Lower leg skin (tissue), 3 donors: ENCODE measurements around the gene TCOF1.

ENCODE experiments used
- POLR2A ChIP-seq, 2 donors: fragments of 450-650 bp; IDR thresholded peaks; one replicate each; pipeline ENCODE4 v1.6.1; 2016 to 2017; ENCODE audit warnings: antibody characterized with exemption in 2 of 2, mild to moderate bottlenecking in 1 of 2, moderate library complexity in 1 of 2
- TF ChIP-seq, protein P1 (sequence below), 3 donors: fragments of 450-650 bp; IDR thresholded peaks; one replicate each; pipeline ENCODE4 v1.5.1; 2016; ENCODE audit warnings: antibody characterized with exemption in 3 of 3, mild to moderate bottlenecking in 3 of 3, moderate library complexity in 2 of 3

DNA sequence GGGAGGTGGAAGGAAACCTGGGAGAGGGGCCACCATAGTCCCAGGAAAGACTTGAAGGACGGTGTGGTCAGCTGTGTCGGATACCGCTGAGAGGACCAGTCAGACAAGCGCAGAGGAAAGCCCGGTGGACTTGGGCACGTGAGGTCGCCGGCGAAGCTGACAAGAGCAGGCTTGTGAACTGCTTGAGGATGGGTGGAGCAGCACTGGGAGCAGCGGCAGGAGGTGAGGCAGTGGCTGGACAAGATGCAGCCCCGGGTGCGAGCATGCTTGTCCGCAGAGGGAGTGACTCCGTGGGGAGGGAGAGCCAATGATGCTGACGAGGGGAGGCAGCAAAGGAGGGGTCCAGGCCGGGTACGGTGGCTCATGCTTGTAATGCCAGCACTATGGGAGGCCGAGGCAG, 73.6 kb downstream of the TCOF1 start:
- TF ChIP-seq, protein P1, sequence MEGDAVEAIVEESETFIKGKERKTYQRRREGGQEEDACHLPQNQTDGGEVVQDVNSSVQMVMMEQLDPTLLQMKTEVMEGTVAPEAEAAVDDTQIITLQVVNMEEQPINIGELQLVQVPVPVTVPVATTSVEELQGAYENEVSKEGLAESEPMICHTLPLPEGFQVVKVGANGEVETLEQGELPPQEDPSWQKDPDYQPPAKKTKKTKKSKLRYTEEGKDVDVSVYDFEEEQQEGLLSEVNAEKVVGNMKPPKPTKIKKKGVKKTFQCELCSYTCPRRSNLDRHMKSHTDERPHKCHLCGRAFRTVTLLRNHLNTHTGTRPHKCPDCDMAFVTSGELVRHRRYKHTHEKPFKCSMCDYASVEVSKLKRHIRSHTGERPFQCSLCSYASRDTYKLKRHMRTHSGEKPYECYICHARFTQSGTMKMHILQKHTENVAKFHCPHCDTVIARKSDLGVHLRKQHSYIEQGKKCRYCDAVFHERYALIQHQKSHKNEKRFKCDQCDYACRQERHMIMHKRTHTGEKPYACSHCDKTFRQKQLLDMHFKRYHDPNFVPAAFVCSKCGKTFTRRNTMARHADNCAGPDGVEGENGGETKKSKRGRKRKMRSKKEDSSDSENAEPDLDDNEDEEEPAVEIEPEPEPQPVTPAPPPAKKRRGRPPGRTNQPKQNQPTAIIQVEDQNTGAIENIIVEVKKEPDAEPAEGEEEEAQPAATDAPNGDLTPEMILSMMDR (IDR thresholded peaks at IDR 0.05): no peak
- no peak for TF ChIP-seq POLR2A (IDR thresholded peaks at IDR 0.05)
